ENCODE results near the gene CGB3. TPM values are rescaled to one million over a fixed set of nuclear protein-coding genes. Genes with fewer than 3 reads are reported as not detected.

Gene CGB3
- not detected in 2 replicates for total RNA-seq

DNA sequence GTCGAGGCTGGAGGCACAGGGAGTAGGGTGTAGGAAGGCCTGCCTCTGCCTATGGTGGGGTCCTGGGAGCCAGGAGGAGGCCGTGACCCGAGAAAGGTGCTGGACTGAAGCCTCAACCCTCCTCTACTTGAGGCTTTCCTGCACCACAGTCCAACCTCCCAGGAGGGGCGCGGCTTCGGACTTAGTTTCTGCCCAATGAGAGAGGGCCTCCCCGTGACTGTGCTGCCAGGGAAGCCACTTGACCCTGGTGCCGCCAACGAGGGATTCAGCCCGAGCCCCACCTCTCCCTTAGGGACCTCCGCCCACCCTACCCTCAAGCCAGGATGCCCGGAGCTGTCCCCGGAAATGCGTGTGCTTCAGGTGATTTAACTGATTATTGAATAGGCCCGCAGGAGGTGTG is at the start of gene CGB3:
TSS of gene CGB3 (minus strand) at position 101 of the 400 bp plus-strand sequence. CDS start 362 bp downstream, outside the sequence.

GRCh38 chr19:49064768-49065611 is 40.9 kb upstream of the CGB3 start, which contains the start of gene NTF4:
Gene NTF4, minus strand, starts transcription at chr19:49064818. Its CDS starts 2,821 bp downstream, at chr19:49061997.

DNA sequence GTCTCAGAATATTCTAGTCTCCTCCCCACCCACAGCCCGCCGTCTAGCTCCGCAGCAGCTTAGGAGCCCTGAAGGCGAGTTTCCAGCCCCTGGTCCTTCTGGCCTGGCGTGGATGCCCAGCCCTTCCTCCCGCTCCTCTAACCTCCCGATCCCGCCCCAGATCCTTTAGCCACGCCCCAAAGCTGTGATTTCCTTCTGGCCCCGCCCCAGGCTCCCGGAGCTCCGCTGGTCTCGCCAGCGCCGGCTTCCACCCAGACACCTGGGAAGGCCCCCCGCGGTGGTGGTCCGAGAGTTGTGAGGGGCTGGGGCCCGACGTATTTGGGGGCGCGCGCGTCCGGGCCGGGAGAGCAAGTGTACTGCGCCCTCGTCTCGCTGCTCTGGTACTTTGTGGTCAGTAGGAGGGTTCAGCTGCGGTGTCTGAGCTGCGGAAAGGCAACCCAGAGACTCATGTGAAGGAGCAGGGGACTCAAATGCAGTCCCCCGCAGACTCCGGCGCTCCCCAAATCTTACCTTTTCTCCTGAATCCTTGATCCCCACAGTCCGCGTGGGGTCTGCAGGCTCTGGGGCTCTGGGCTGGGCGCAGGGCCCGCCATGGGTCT is 33.6 kb upstream of the CGB3 start, which contains the start of gene CGB7:
TSS of gene CGB7 (minus strand) at position 114 of the 599 bp plus-strand sequence. CDS start 2,374 bp downstream, outside the sequence.

DNA sequence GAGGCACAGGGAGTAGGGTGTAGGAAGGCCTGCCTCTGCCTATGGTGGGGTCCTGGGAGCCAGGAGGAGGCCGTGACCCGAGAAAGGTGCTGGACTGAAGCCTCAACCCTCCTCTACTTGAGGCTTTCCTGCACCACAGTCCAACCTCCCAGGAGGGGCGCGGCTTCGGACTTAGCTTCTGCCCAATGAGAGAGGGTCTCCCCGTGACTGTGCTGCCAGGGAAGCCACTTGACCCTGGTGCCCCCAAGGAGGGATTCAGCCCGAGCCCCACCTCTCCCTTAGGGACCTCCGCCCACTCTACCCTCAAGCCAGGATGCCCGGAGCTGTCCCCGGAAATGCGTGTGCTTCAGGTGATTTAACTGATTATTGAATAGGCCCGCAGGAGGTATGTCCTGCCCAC is 24.9 kb upstream of the CGB3 start, which contains the start of gene CGB8:
TSS of gene CGB8 (minus strand) at position 101 of the 400 bp plus-strand sequence. CDS start 372 bp downstream, outside the sequence.

DNA sequence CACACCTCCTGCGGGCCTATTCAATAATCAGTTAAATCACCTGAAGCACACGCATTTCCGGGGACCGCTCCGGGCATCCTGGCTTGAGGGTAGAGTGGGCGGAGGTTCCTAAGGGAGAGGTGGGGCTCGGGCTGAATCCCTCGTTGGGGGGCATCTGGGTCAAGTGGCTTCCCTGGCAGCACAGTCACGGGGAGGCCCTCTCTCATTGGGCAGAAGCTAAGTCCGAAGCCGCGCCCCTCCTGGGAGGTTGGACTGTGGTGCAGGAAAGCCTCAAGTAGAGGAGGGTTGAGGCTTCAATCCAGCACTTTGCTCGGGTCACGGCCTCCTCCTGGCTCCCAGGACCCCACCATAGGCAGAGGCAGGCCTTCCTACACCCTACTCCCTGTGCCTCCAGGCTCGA is 19.4 kb upstream of the CGB3 start, which contains the start of gene CGB5:
TSS of gene CGB5 (plus strand) at position 301 of the 400 bp plus-strand sequence. CDS start 362 bp downstream, outside the sequence.

DNA sequence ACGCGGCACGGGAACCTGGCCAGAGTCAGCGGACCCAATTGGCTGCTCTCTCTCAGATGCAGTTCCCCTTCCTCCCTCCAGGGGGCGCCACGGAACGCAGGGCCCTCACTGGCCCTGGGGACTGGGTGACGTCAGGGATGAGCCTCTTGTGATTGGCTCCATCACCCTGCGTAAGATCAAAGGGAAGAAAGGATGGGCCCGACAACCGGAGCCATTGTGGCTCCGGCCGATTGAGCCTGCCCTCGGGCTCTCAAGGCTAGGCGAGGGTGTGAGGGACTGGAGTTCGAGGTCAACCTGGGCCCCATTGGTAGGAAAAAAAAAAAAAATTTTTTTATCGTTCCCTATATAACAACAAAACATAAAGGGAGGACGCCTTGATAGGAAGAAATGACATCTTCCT is 12.7 kb upstream of the CGB3 start, which contains the start of gene CGB1:
TSS of gene CGB1 (minus strand) at position 81 of the 400 bp plus-strand sequence. CDS start 184 bp downstream, outside the sequence.

GRCh38 chr19:49031642-49032301 is 7.6 kb upstream of the CGB3 start, which contains the start of gene CGB2:
Gene CGB2, plus strand, starts transcription at chr19:49031890. Its CDS starts 206 bp downstream, at chr19:49032096.

DNA sequence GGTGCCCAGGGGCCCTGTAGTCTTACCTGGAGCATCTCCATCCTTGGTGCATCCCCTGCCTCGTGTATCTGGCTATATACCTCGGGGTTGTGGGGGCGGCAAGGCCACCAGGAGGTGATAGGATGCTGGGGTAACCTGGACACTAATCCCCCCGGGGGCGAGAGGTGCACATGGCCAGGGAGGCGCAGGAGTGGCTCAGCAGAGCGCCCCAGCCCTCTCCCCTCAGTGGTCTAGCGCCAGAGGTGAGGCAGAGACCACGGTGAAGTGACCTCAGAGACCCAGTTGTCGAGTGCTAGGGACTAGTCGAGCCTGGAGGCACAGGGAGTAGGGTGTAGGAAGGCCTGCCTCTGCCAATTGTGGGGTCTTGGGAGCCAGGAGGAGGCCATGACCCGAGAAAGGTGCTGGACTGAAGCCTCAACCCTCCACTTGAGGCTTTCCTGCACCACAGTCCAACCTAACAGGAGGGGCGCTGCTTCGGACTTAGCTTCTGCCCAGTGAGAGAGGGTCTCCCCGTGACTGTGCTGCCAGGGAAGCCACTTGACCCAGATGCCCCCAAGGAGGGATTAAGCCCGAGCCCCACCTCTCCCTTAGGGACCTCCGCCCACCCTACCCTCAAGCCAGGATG is 7.0 kb downstream of the CGB3 start, which contains the start of gene LHB:
TSS of gene LHB (minus strand) at position 51 of the 625 bp plus-strand sequence. CDS start at position 41, 10 bp downstream.

DNA sequence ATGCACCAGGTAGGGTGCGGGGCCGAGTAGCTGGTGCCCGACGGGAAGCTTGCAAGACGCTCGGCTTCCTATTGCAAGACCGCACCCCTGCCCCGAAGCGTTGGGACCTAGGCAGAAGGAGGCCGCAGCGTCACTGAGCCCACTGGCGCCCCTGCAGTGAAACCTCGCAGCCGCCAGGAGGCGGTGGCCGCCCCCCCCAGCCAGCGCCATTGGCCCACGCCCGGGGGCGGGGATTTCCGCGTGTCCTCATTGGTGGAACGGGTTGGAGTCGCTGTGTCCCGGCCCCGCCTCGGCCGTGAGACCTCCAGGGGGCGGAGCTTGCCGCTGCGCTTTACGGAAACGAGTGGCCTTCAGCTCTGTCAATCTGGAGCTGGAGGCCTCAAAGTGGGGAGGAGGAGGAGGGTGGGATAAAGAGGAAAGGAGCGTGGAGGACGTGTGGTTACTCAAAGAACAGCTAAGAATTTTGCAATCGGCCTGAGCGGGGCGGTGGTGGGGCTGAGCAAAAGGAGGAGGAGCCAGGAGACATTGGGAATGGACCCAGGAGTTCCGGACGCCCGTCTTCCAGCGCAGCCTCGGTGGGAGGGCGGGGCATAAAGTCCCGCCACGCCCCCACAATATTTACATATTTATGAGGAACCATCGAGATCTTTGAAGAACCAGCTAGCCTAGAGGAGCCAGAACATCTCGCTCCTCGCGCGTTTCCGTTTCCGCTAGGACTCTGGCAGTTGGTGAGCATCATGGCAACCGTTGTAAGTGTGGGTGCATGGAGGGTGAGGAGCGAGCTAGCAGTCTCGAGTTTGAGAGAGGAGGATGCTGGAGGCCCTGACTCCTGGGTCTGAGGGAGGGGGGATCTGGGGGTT is 30.7 kb downstream of the CGB3 start, which contains the start of the genes GYS1 and RUVBL2:
TSS of gene GYS1 (minus strand) at position 135 of the 860 bp plus-strand sequence. CDS start 197 bp downstream, outside the sequence.
TSS of gene RUVBL2 (plus strand) at position 713 of the 860 bp plus-strand sequence. CDS start at position 738, 25 bp downstream.

Small RNA genes within 50 kb of the gene (small RNA-seq; reads per million reads assigned to genes)
- gene MIR6798: not detected

Other genes starting within 250 kb of the CGB3 start
- gene BCAT2, start 213.3 kb downstream of the CGB3 start, total RNA-seq: 43.7 and 44.2 TPM in 2 replicates
- 1.1 and 1.4 TPM in 2 replicates for gene HSD17B14, start 187.8 kb downstream of the CGB3 start, total RNA-seq
- gene PLEKHA4, start 155.7 kb downstream of the CGB3 start, total RNA-seq: 16.4 and 21.3 TPM in 2 replicates
- gene PPP1R15A, start 151.9 kb downstream of the CGB3 start, total RNA-seq: 41.5 and 55.9 TPM in 2 replicates
- 0.37 TPM in 1 of 2 replicates, not detected in the other for gene TULP2, start 125.6 kb downstream of the CGB3 start, total RNA-seq
- gene NUCB1, start 124.0 kb downstream of the CGB3 start, total RNA-seq: 134 and 211 TPM in 2 replicates
- not detected in 2 replicates for gene DHDH, start 90.6 kb downstream of the CGB3 start, total RNA-seq
- 47.0 and 70.8 TPM in 2 replicates for gene BAX, start 69.5 kb downstream of the CGB3 start, total RNA-seq
- 2,886 and 3,269 TPM in 2 replicates for gene FTL, start 59.0 kb downstream of the CGB3 start, total RNA-seq
- 55.1 and 57.0 TPM in 2 replicates for gene GYS1, start 31.0 kb downstream of the CGB3 start, total RNA-seq
- gene RUVBL2, start 30.4 kb downstream of the CGB3 start, total RNA-seq: 301 and 328 TPM in 2 replicates
- gene LHB, start 7.2 kb downstream of the CGB3 start, total RNA-seq: not detected in 2 replicates
- gene CGB2, start 7.6 kb upstream of the CGB3 start, total RNA-seq: not detected in 2 replicates
- gene CGB1, start 12.6 kb upstream of the CGB3 start, total RNA-seq: not detected in 2 replicates
- not detected in 2 replicates for gene CGB5, start 19.5 kb upstream of the CGB3 start, total RNA-seq
- gene CGB8, start 24.8 kb upstream of the CGB3 start, total RNA-seq: not detected in 2 replicates
- gene CGB7, start 33.4 kb upstream of the CGB3 start, total RNA-seq: 0.20 TPM in 1 of 2 replicates, not detected in the other
- not detected in 2 replicates for gene NTF4, start 40.5 kb upstream of the CGB3 start, total RNA-seq
- not detected in 2 replicates for gene KCNA7, start 48.4 kb upstream of the CGB3 start, total RNA-seq
- 140 and 162 TPM in 2 replicates for gene SNRNP70, start 61.1 kb upstream of the CGB3 start, total RNA-seq
- gene LIN7B, start 90.0 kb upstream of the CGB3 start, total RNA-seq: 1.8 and 2.7 TPM in 2 replicates
- gene C19orf73, start 94.8 kb upstream of the CGB3 start, total RNA-seq: 0.37 and 0.78 TPM in 2 replicates
- 0.78 and 1.8 TPM in 2 replicates for gene PPFIA3, start 95.2 kb upstream of the CGB3 start, total RNA-seq
- not detected in 2 replicates for gene HRC, start 131.1 kb upstream of the CGB3 start, total RNA-seq
- 14.1 and 14.3 TPM in 2 replicates for gene TRPM4, start 133.5 kb upstream of the CGB3 start, total RNA-seq